Activated CD4-positive, alpha-beta T cell treated with anti-CD3 and anti-CD28 coated beads, Interleukin-2, amount 50 U/mL, for 24 hours (primary cell): ENCODE measurements around the gene RASSF5.

Experiments
- DNase-seq, 2 donors: peaks; one replicate each; pipeline ENCODE4 v3.0.0-alpha.2; 2020; ENCODE audit warnings: low read depth in 1 of 2, low spot score in 1 of 2

Gene RASSF5

GRCh38 chr1:206583707-206584648 is 76.6 kb downstream of the RASSF5 start:
- peak; percentile 79 to 84 for DNase-seq

GRCh38 chr1:206584683-206585082 is 77.4 kb downstream of the RASSF5 start:
- DNase-seq = no peak

- DNase-seq = no peak
Observed at GRCh38 chr1:206586501-206587445, 79.4 kb downstream of the RASSF5 start.

- no peak for DNase-seq
Observed at GRCh38 chr1:206587904-206588303, 80.6 kb downstream of the RASSF5 start.

- no peak for DNase-seq
Observed at GRCh38 chr1:206588492-206588891, 81.2 kb downstream of the RASSF5 start.

GRCh38 chr1:206589206-206589605 is 81.9 kb downstream of the RASSF5 start:
- no peak for DNase-seq

- DNase-seq = peak in 1 of 2 donors; percentile 80
Observed at GRCh38 chr1:206590025-206590758, 82.9 kb downstream of the RASSF5 start.

GRCh38 chr1:206591226-206591625 is 83.9 kb downstream of the RASSF5 start:
- DNase-seq = no peak

- DNase-seq = no peak
Observed at GRCh38 chr1:206591696-206592095, 84.4 kb downstream of the RASSF5 start.

GRCh38 chr1:206593351-206593925 is 86.1 kb downstream of the RASSF5 start:
- no peak for DNase-seq

GRCh38 chr1:206595581-206596318 is 88.4 kb downstream of the RASSF5 start:
- DNase-seq = no peak

- no peak for DNase-seq
Observed at GRCh38 chr1:206596319-206596666, 89.0 kb downstream of the RASSF5 start.

- no peak for DNase-seq
Observed at GRCh38 chr1:206600527-206600926, 93.2 kb downstream of the RASSF5 start.

GRCh38 chr1:206604861-206605260 is 97.5 kb downstream of the RASSF5 start:
- DNase-seq = no peak

- no peak for DNase-seq
Observed at GRCh38 chr1:206606867-206607266, 99.5 kb downstream of the RASSF5 start.

GRCh38 chr1:206608108-206608698 is 100.9 kb downstream of the RASSF5 start:
- DNase-seq = peak in 1 of 2 donors; percentile 47

- no peak for DNase-seq
Observed at GRCh38 chr1:206609229-206609991, 102.1 kb downstream of the RASSF5 start.

GRCh38 chr1:206612129-206612876 is 105.0 kb downstream of the RASSF5 start, which contains the start of gene EIF2D:
EIF2D (minus strand) TSS chr1:206612465; CDS start chr1:206612342, 123 bp downstream.
- DNase-seq = peak; percentile 91 to 92
